ES-I3 (cell line): ENCODE data around the gene TTC34.

ENCODE experiments used
- H3K36me3 ChIP-seq: 2 replicates; pipeline ENCODE4 v1.6.1; 2013; ENCODE audit warnings: mild to moderate bottlenecking, low read length, control low read depth, moderate library complexity; ENCODE audit not compliant: insufficient read depth
- H3K4me1 ChIP-seq: 2 replicates; pipeline ENCODE4 v1.6.1; 2013; ENCODE audit warnings: mild to moderate bottlenecking, control low read depth, low read length; ENCODE audit not compliant: insufficient read depth
- H3K9ac ChIP-seq: 2 replicates; pipeline ENCODE4 v1.6.1; 2013; ENCODE audit warnings: low read depth, mild to moderate bottlenecking, low read length, moderate library complexity
- H3K9me3 ChIP-seq: 2 replicates; pipeline ENCODE4 v1.6.1; 2013; ENCODE audit warnings: mild to moderate bottlenecking, low read length, moderate library complexity; ENCODE audit not compliant: control insufficient read depth, insufficient read depth

The TTC34 gene

GRCh38 chr1:2821966-2822620 is 20.6 kb upstream of the TTC34 start:
- Histone ChIP-seq H3K36me3 (no peaks in the 10 kb centered on the region), H3K4me1 (no peaks in the 10 kb centered on the region), H3K9me3 (no peaks in the 10 kb centered on the region), H3K9ac (no peak overlapping the region)

GRCh38 chr1:2821373-2821955 is 20.0 kb upstream of the TTC34 start:
- Histone ChIP-seq H3K9me3 (no peaks in the 10 kb centered on the region), H3K4me1 (no peaks in the 10 kb centered on the region), H3K9ac (no peak overlapping the region), H3K36me3 (no peaks in the 10 kb centered on the region)

- H3K9me3 ChIP-seq, result no peaks in the 10 kb centered on the region
Observed at GRCh38 chr1:2820731-2821372, 19.4 kb upstream of the TTC34 start.

GRCh38 chr1:2819831-2820730 is 18.6 kb upstream of the TTC34 start:
- H3K36me3 ChIP-seq, result no peaks in the 10 kb centered on the region
- H3K4me1 ChIP-seq, result no peaks in the 10 kb centered on the region
- no peaks in the 10 kb centered on the region for H3K9me3 ChIP-seq
- no peak overlapping the region for H3K9ac ChIP-seq

More at GRCh38 chr1:2820731-2821372, 19.4 kb upstream of the TTC34 start:
- H3K36me3 ChIP-seq, result no peaks in the 10 kb centered on the region
- no peaks in the 10 kb centered on the region for H3K4me1 ChIP-seq
- H3K9ac ChIP-seq, result no peak overlapping the region

GRCh38 chr1:2819429-2819828 is 17.9 kb upstream of the TTC34 start:
- H3K4me1 ChIP-seq, result no peaks in the 10 kb centered on the region
- H3K9ac ChIP-seq, result no peak overlapping the region
- H3K9me3 ChIP-seq, result no peaks in the 10 kb centered on the region
- H3K36me3 ChIP-seq, result no peaks in the 10 kb centered on the region

- no peaks in the 10 kb centered on the region for H3K9me3 ChIP-seq
Observed at GRCh38 chr1:2817784-2818564, 16.5 kb upstream of the TTC34 start.

GRCh38 chr1:2816786-2817185 is 15.3 kb upstream of the TTC34 start:
- no peaks in the 10 kb centered on the region for H3K36me3 ChIP-seq
- peaks cover 3% of the 10 kb centered on the region; the same call in 1 of the 2 replicates for H3K9me3 ChIP-seq
- H3K9ac ChIP-seq, result no peak overlapping the region
- no peaks in the 10 kb centered on the region for H3K4me1 ChIP-seq

More at GRCh38 chr1:2817784-2818564, 16.5 kb upstream of the TTC34 start:
- no peaks in the 10 kb centered on the region for H3K36me3 ChIP-seq
- no peak overlapping the region for H3K9ac ChIP-seq
- H3K4me1 ChIP-seq, result no peaks in the 10 kb centered on the region

GRCh38 chr1:2815551-2815950 is 14.1 kb upstream of the TTC34 start:
- no peaks in the 10 kb centered on the region for H3K36me3 ChIP-seq
- H3K4me1 ChIP-seq, result no peaks in the 10 kb centered on the region
- H3K9me3 ChIP-seq, result peaks cover 3% of the 10 kb centered on the region; the same call in 1 of the 2 replicates
- H3K9ac ChIP-seq, result no peak overlapping the region

- H3K4me1 ChIP-seq, result no peaks in the 10 kb centered on the region
- no peaks in the 10 kb centered on the region for H3K36me3 ChIP-seq
- no peak overlapping the region for H3K9ac ChIP-seq
- H3K9me3 ChIP-seq, result peaks cover 3% of the 10 kb centered on the region; the same call in 1 of the 2 replicates
Observed at GRCh38 chr1:2814511-2815075, 13.1 kb upstream of the TTC34 start.

GRCh38 chr1:2812939-2813653 is 11.6 kb upstream of the TTC34 start:
- H3K36me3 ChIP-seq, result no peaks in the 10 kb centered on the region
- H3K9ac ChIP-seq, result no peak overlapping the region
- H3K9me3 ChIP-seq, result peaks cover 3% of the 10 kb centered on the region; the same call in 1 of the 2 replicates
- no peaks in the 10 kb centered on the region for H3K4me1 ChIP-seq

GRCh38 chr1:2812136-2812535 is 10.6 kb upstream of the TTC34 start:
- Histone ChIP-seq H3K4me1 (no peaks in the 10 kb centered on the region), H3K9ac (no peak overlapping the region), H3K36me3 (no peaks in the 10 kb centered on the region), H3K9me3 (peaks cover 3% of the 10 kb centered on the region; the same call in 1 of the 2 replicates)

GRCh38 chr1:2811533-2811918 is 10.0 kb upstream of the TTC34 start:
- Histone ChIP-seq H3K36me3 (no peaks in the 10 kb centered on the region), H3K4me1 (no peaks in the 10 kb centered on the region), H3K9ac (no peak overlapping the region), H3K9me3 (peaks cover 3% of the 10 kb centered on the region; the same call in 1 of the 2 replicates)
